Motor neuron (in vitro differentiated cells): ENCODE measurements around the gene FCGR2B. TPM values are rescaled to one million over a fixed set of nuclear protein-coding genes. Genes with fewer than 3 reads are reported as not detected.

Experiments
- total RNA-seq, 8 experiments: library from RNA; unstranded; fragments of 300-600 nt; gene quantifications; 2 replicates each; pipeline versions ENCODE4 v1.2.3 to v1.2.4, GENCODE V29; 2022

FCGR2B gene
- total RNA-seq, 8 experiments from 2014 or later: 0.18 to 1.8 (median 0.44) TPM; not detected in 2

Other genes with a start within 250 kb of the FCGR2B start
- gene FCGR2A, start 157.7 kb upstream of the FCGR2B start, total RNA-seq: 1 to 10 TPM in 4 of 8 experiments, under 1 TPM in 4; 0.37 to 3.6 (median 1.1) TPM
- gene HSPA6, start 138.6 kb upstream of the FCGR2B start, total RNA-seq: 100 to 1,000 TPM in 2 of 8 experiments, 1 to 10 TPM in 2, under 1 TPM in 4; 0.58 to 250 (median 1.2) TPM
- gene FCGR3A, start 113.3 kb upstream of the FCGR2B start, total RNA-seq: 1 to 10 TPM in 1 of 8 experiments, under 1 TPM in 3, not detected in 4; 0.05 to 1.3 (median 0.34) TPM
- gene FCGR3B, start 32.0 kb upstream of the FCGR2B start, total RNA-seq: 1 to 10 TPM in 1 of 8 experiments, under 1 TPM in 3, not detected in 4; 0.14 to 1.7 (median 0.37) TPM
- under 1 TPM in 4 of 8 experiments, not detected in 4; 0.08 to 0.62 (median 0.30) TPM for gene FCRLA, start 44.1 kb downstream of the FCGR2B start, total RNA-seq
- gene FCRLB, start 58.4 kb downstream of the FCGR2B start, total RNA-seq: 1 to 10 TPM in 6 of 8 experiments, under 1 TPM in 2; 0.59 to 7.0 (median 1.4) TPM
- gene DUSP12, start 86.6 kb downstream of the FCGR2B start, total RNA-seq: 100 to 1,000 TPM in 1 of 8 experiments, 10 to 100 TPM in 7; 22.8 to 100 (median 66.8) TPM
- gene ATF6, start 103.2 kb downstream of the FCGR2B start, total RNA-seq: 10 to 100 TPM; 18.2 to 46.3 (median 30.6) TPM